ENCODE measurements around the gene FOXS1.

The FOXS1 gene

GRCh38 chr20:31835977-31836852 is 9.2 kb downstream of the FOXS1 start:
- Histone ChIP-seq H2BK12ac (ENCODE audit: low read length in 2 of 2) (no peak overlapping the region), H4K8ac (ENCODE audit: low read length) (no peak overlapping the region), H2AK5ac (ENCODE audit: low read length, severe bottlenecking) (peak overlapping the region; percentile 62), H3K36me3 (ENCODE audit: control insufficient read depth in 1 of 2, insufficient read depth in 2 of 2, low read depth in 1 of 2, low read length in 2 of 2) (no peaks in the 10 kb centered on the region), H2BK120ac (ENCODE audit: low read depth, low read length) (no peak overlapping the region), H3K27ac (ENCODE audit: low read length, poor library complexity, severe bottlenecking) (peak overlapping the region; percentile 47), H3K4me2 (ENCODE audit: low read length, poor library complexity, severe bottlenecking) (no peak overlapping the region), H3K18ac (ENCODE audit: low read depth in 1 of 2, low read length in 2 of 2) (no peak overlapping the region), H3K4me3 (ENCODE audit: insufficient read depth in 1 of 2, low read depth in 1 of 2, low read length in 2 of 2) (no peak overlapping the region), H3K9ac (ENCODE audit: low read length) (no peak overlapping the region), H2BK15ac (ENCODE audit: low read depth, poor library complexity, severe bottlenecking) (no peak overlapping the region), H3K23ac (ENCODE audit: low read length in 2 of 2) (no peak overlapping the region), H3K14ac (ENCODE audit: low read length in 2 of 2) (no peak overlapping the region), H2AFZ (ENCODE audit: low read depth, low read length) (no peak overlapping the region), H3K9me3 (ENCODE audit: control insufficient read depth, low read length) (no peaks in the 10 kb centered on the region), H3K4me1 (ENCODE audit: control insufficient read depth, insufficient read depth, low read depth, low read length) (peaks cover 61% of the 10 kb centered on the region), H3K4ac (ENCODE audit: low read depth in 1 of 2, low read length in 2 of 2) (no peak overlapping the region), H4K91ac (ENCODE audit: low read length) (no peak overlapping the region), H3K79me1 (replicated peaks; ENCODE audit: low read length, poor library complexity, severe bottlenecking) (no peaks in the 10 kb centered on the region), H2BK5ac (ENCODE audit: low read depth, low read length, poor library complexity, severe bottlenecking) (peak overlapping the region; percentile 1), H3K27me3 (ENCODE audit: control insufficient read depth in 1 of 2, insufficient read depth in 1 of 2, low read length in 2 of 2) (peaks cover 0 to 71% of the 10 kb centered on the region in 2 experiments)
- WGBS: 33% methylated on average over 13 of the region's 14 CpGs
- peak; percentile 94 for DNase-seq

- no peak overlapping the region for H2BK12ac ChIP-seq (ENCODE audit: low read length in 2 of 2)
- no peak overlapping the region for H3K4me3 ChIP-seq (ENCODE audit: insufficient read depth in 1 of 2, low read depth in 1 of 2, low read length in 2 of 2)
- H4K91ac ChIP-seq (ENCODE audit: low read length): no peak overlapping the region
- H2BK15ac ChIP-seq (ENCODE audit: low read depth, poor library complexity, severe bottlenecking): no peak overlapping the region
- H3K79me1 ChIP-seq (replicated peaks; ENCODE audit: low read length, poor library complexity, severe bottlenecking): no peaks in the 10 kb centered on the region
- H3K4ac ChIP-seq (ENCODE audit: low read depth in 1 of 2, low read length in 2 of 2): no peak overlapping the region
- H3K4me2 ChIP-seq (ENCODE audit: low read length, poor library complexity, severe bottlenecking): no peak overlapping the region
- H3K36me3 ChIP-seq (ENCODE audit: control insufficient read depth in 1 of 2, insufficient read depth in 2 of 2, low read depth in 1 of 2, low read length in 2 of 2): no peaks in the 10 kb centered on the region
- H2AFZ ChIP-seq (ENCODE audit: low read depth, low read length): no peak overlapping the region
- H3K23ac ChIP-seq (ENCODE audit: low read length in 2 of 2): no peak overlapping the region
- peaks cover 55% of the 10 kb centered on the region for H3K4me1 ChIP-seq (ENCODE audit: control insufficient read depth, insufficient read depth, low read depth, low read length)
- peaks cover 0 to 73% of the 10 kb centered on the region in 2 experiments for H3K27me3 ChIP-seq (ENCODE audit: control insufficient read depth in 1 of 2, insufficient read depth in 1 of 2, low read length in 2 of 2)
- peak overlapping the region; percentile 18 for H2AK5ac ChIP-seq (ENCODE audit: low read length, severe bottlenecking)
- H3K9me3 ChIP-seq (ENCODE audit: control insufficient read depth, low read length): no peaks in the 10 kb centered on the region
- H4K8ac ChIP-seq (ENCODE audit: low read length): no peak overlapping the region
- H3K9ac ChIP-seq (ENCODE audit: low read length): no peak overlapping the region
- no peak overlapping the region for H3K18ac ChIP-seq (ENCODE audit: low read depth in 1 of 2, low read length in 2 of 2)
- H3K27ac ChIP-seq (ENCODE audit: low read length, poor library complexity, severe bottlenecking): peak overlapping the region; percentile 47
- no peak overlapping the region for H2BK120ac ChIP-seq (ENCODE audit: low read depth, low read length)
- H2BK5ac ChIP-seq (ENCODE audit: low read depth, low read length, poor library complexity, severe bottlenecking): peak overlapping the region; percentile 1
- 83% methylated on average over 9 of the region's 9 CpGs for WGBS
- no peak for DNase-seq
- no peak overlapping the region for H3K14ac ChIP-seq (ENCODE audit: low read length in 2 of 2)
Measured at GRCh38 chr20:31835554-31835953, 9.8 kb downstream of the FOXS1 start.

GRCh38 chr20:31833931-31834521 is 11.4 kb downstream of the FOXS1 start:
- H3K4ac ChIP-seq (ENCODE audit: low read depth in 1 of 2, low read length in 2 of 2): no peak overlapping the region
- H4K91ac ChIP-seq (ENCODE audit: low read length): no peak overlapping the region
- no peak overlapping the region for H3K14ac ChIP-seq (ENCODE audit: low read length in 2 of 2)
- no peaks in the 10 kb centered on the region for H3K9me3 ChIP-seq (ENCODE audit: control insufficient read depth, low read length)
- no peak overlapping the region for H3K18ac ChIP-seq (ENCODE audit: low read depth in 1 of 2, low read length in 2 of 2)
- H3K23ac ChIP-seq (ENCODE audit: low read length in 2 of 2): no peak overlapping the region
- DNase-seq: no peak
- H2BK12ac ChIP-seq (ENCODE audit: low read length in 2 of 2): no peak overlapping the region
- no peak overlapping the region for H3K27ac ChIP-seq (ENCODE audit: low read length, poor library complexity, severe bottlenecking)
- no peaks in the 10 kb centered on the region for H3K79me1 ChIP-seq (replicated peaks; ENCODE audit: low read length, poor library complexity, severe bottlenecking)
- no peak overlapping the region for H3K9ac ChIP-seq (ENCODE audit: low read length)
- peaks cover 0 to 75% of the 10 kb centered on the region in 2 experiments for H3K27me3 ChIP-seq (ENCODE audit: control insufficient read depth in 1 of 2, insufficient read depth in 1 of 2, low read length in 2 of 2)
- H3K4me1 ChIP-seq (ENCODE audit: control insufficient read depth, insufficient read depth, low read depth, low read length): peaks cover 59% of the 10 kb centered on the region
- peak overlapping the region; percentile 23 for H2AK5ac ChIP-seq (ENCODE audit: low read length, severe bottlenecking)
- H3K4me2 ChIP-seq (ENCODE audit: low read length, poor library complexity, severe bottlenecking): no peak overlapping the region
- WGBS: 89% methylated on average over 20 of the region's 20 CpGs
- H3K4me3 ChIP-seq (ENCODE audit: insufficient read depth in 1 of 2, low read depth in 1 of 2, low read length in 2 of 2): no peak overlapping the region
- H4K8ac ChIP-seq (ENCODE audit: low read length): no peak overlapping the region
- no peak overlapping the region for H2BK15ac ChIP-seq (ENCODE audit: low read depth, poor library complexity, severe bottlenecking)
- H3K36me3 ChIP-seq (ENCODE audit: control insufficient read depth in 1 of 2, insufficient read depth in 2 of 2, low read depth in 1 of 2, low read length in 2 of 2): no peaks in the 10 kb centered on the region
- H2BK5ac ChIP-seq (ENCODE audit: low read depth, low read length, poor library complexity, severe bottlenecking): no peak overlapping the region
- H2BK120ac ChIP-seq (ENCODE audit: low read depth, low read length): no peak overlapping the region
- no peak overlapping the region for H2AFZ ChIP-seq (ENCODE audit: low read depth, low read length)

GRCh38 chr20:31833130-31833930 is 12.1 kb downstream of the FOXS1 start:
- H2BK12ac ChIP-seq (ENCODE audit: low read length in 2 of 2): no peak overlapping the region
- H3K9ac ChIP-seq (ENCODE audit: low read length): no peak overlapping the region
- H3K4me3 ChIP-seq (ENCODE audit: insufficient read depth in 1 of 2, low read depth in 1 of 2, low read length in 2 of 2): no peak overlapping the region
- peak overlapping the region; percentile 23 for H2AK5ac ChIP-seq (ENCODE audit: low read length, severe bottlenecking)
- H3K79me1 ChIP-seq (replicated peaks; ENCODE audit: low read length, poor library complexity, severe bottlenecking): no peaks in the 10 kb centered on the region
- no peak overlapping the region for H2BK15ac ChIP-seq (ENCODE audit: low read depth, poor library complexity, severe bottlenecking)
- H2BK5ac ChIP-seq (ENCODE audit: low read depth, low read length, poor library complexity, severe bottlenecking): no peak overlapping the region
- no peak overlapping the region for H3K23ac ChIP-seq (ENCODE audit: low read length in 2 of 2)
- no peak overlapping the region for H2AFZ ChIP-seq (ENCODE audit: low read depth, low read length)
- H2BK120ac ChIP-seq (ENCODE audit: low read depth, low read length): no peak overlapping the region
- no peak overlapping the region for H3K14ac ChIP-seq (ENCODE audit: low read length in 2 of 2)
- no peak overlapping the region for H3K18ac ChIP-seq (ENCODE audit: low read depth in 1 of 2, low read length in 2 of 2)
- H3K27ac ChIP-seq (ENCODE audit: low read length, poor library complexity, severe bottlenecking): no peak overlapping the region
- H3K27me3 ChIP-seq (ENCODE audit: control insufficient read depth in 1 of 2, insufficient read depth in 1 of 2, low read length in 2 of 2): peaks cover 0 to 82% of the 10 kb centered on the region in 2 experiments
- WGBS: 68% methylated on average over 14 of the region's 14 CpGs
- peak; percentile 73 for DNase-seq
- no peak overlapping the region for H3K4me2 ChIP-seq (ENCODE audit: low read length, poor library complexity, severe bottlenecking)
- H3K9me3 ChIP-seq (ENCODE audit: control insufficient read depth, low read length): no peaks in the 10 kb centered on the region
- no peak overlapping the region for H3K4ac ChIP-seq (ENCODE audit: low read depth in 1 of 2, low read length in 2 of 2)
- H3K36me3 ChIP-seq (ENCODE audit: control insufficient read depth in 1 of 2, insufficient read depth in 2 of 2, low read depth in 1 of 2, low read length in 2 of 2): no peaks in the 10 kb centered on the region
- peaks cover 57% of the 10 kb centered on the region for H3K4me1 ChIP-seq (ENCODE audit: control insufficient read depth, insufficient read depth, low read depth, low read length)
- no peak overlapping the region for H4K91ac ChIP-seq (ENCODE audit: low read length)
- no peak overlapping the region for H4K8ac ChIP-seq (ENCODE audit: low read length)
